Measurements from ENCODE around the gene FAM83E.
"Not testable (repeated sequence)": the region's sequence is repeated elsewhere in the genome, so short reads cannot be mapped to it uniquely, and the experiment has no call there.

The FAM83E gene

DNA sequence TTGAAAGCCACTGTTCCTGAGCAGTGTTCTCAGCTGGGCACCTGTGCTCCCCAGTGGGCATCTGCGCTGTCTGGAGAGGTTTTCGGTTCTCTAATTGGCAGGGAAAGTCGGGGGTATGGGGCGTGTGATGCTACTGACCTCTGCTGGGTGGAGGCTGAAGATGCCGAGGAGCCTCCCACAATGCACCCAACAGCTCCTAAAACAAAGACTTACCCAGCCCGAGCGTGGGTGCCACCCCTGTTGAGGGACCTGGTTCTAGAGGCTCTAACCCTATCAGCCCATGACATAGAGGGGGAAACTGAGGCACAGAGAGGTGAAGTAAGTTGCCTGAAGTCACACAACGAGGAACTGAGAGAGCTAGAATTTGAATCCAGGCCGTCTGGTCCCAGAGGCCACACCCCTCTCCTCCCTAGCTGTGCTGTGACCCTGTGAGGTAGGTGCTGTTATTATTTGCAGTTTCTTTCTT lies 6.0 kb downstream of the FAM83E start:
- no peak for DNase-seq

DNA sequence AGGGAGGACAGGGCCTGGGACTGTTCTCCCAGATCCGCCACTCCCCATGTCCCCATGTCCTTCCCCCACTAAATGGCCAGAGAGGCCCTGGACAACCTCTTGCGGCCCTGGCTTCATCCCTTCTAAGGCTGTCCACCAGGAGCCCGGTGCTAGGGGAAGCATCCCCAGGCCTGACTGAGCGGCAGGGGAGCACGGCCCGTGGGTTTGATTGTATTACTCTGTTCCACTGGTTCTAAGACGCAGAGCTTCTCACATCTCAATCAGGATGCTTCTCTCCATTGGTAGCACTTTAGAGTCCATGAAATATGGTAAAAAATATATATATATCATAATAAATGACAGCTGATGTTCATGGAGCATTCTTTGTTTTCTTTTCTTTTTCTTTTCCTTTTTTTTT lies 7.5 kb downstream of the FAM83E start:
- no peak for DNase-seq

DNA sequence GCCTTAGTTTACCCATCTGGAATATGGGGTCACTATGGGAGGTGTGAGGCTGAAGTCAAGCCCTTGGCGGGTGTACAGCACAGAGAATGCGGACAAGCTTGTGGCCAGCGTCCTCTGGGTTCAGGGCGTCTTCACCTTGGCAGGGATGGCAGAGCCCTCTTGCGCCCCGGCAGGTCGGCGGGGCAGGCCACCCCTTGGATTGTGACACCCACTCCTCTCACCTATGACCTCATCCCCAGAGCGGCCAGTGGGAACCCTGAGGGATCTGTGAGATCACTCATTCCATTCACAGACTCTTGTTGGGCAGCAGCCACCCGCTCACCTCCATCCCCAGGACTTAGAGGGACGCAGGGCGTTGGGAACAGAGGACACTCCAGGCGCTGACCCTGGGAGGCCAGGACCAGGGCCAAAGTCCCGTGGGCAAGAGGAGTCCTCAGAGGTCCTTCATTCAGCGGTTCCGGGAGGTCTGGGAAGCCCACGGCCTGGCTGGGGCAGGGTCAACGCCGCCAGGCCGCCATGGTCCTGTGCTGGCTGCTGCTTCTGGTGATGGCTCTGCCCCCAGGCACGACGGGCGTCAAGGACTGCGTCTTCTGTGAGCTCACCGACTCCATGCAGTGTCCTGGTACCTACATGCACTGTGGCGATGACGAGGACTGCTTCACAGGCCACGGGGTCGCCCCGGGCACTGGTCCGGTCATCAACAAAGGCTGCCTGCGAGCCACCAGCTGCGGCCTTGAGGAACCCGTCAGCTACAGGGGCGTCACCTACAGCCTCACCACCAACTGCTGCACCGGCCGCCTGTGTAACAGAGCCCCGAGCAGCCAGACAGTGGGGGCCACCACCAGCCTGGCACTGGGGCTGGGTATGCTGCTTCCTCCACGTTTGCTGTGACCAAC lies 8.2 kb downstream of the FAM83E start, which contains the start of gene SPACA4:
SPACA4 (plus strand) TSS at position 280 of the 896 bp plus-strand sequence; CDS start at position 517, 237 bp downstream.
- no peak for DNase-seq

DNA sequence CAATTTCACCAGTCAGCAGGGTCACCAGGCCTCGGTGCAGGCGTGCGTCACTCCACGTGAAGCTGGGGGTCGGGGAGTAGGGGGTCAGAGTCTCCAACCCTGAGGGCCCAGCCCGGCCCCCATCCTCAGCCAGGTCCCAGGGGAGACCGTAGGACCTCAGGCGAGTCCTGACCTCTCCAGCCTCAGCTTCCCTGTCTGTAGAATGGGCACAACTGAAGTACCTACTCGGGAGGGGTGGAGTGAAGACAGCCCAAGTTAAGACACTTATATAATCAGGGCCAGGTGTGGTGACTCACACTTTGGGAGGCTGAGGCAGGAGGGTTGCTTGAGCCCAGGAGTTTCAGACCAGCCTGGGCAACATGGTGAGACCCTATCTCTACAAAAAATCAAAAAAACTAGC lies 11.0 kb downstream of the FAM83E start:
- DNase-seq, result no peak

DNA sequence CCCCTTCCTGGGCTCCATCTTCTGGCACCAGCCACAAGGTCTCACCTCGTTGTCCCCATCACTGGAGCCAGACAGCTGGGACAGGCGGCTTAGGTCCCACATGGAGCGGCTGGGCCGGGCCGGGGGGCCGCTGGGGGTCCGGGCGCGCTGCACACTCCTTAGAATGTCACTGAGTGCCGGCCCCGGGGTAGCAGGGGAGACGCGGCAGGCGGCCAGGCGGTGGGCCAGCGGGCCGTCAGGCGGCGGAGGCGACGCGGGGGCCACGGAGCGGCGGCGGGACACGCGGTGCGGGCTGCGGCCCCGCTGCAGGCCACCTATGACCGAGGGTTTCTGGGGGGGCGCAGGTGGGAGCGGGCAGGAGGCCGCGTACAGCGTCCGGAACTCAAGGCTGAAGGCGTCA lies 11.4 kb downstream of the FAM83E start:
- no peak for DNase-seq

DNA sequence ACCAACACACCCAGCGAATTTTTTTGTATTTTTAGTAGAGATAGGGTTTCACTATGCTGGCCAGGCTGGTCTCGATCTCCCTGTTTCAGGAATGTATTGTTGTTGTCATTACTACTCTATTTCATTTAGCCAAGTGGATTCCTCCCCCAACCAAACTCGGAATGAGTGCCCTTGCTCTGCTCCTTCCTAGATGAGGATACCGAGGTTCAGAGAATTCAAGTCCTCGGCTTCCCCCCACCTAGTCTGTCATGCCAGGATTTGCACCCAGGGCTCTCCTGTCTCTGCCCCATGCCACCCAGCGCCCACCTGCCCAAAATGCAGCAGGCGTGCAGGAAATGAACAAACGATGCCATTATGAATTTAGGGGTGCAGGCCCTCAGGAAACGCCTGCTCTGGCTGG lies 11.9 kb downstream of the FAM83E start:
- no peak for DNase-seq

DNA sequence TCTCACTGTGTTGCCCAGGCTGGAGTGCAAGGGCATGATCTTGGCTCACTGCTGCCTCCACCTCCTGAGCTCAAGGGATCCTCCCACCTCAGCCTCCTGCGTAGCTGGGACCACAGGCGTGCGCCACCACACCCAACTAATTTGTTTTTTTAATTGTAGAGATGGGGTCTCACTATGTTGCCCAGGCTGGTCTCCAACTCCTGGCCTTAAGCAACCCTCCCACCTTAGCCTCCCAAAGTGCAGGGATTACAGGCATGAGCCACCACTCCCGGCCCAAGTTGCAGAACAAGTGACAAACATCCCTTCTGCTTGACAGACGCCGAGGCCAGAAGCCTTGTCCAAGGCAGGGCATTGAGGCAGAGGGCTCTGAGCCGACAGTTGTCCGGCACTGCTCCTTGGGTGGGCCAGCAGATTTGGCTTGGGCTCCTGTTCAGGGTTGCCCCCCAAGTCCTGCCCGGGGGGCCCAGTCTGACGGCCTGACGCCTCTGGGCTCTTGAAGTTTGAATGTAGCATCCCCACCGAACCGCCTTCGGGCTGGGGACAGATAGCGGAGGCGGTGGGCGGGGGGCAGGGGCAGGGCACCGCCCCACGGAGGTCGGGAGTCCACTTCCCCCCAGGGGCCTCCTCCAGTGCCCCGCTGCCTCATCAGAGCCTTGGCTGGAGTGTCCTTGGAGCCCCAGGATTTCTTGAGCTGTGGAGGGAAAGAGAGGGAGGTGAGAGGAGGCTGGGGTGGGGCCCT lies 14.0 kb downstream of the FAM83E start:
- no peak for DNase-seq

DNA sequence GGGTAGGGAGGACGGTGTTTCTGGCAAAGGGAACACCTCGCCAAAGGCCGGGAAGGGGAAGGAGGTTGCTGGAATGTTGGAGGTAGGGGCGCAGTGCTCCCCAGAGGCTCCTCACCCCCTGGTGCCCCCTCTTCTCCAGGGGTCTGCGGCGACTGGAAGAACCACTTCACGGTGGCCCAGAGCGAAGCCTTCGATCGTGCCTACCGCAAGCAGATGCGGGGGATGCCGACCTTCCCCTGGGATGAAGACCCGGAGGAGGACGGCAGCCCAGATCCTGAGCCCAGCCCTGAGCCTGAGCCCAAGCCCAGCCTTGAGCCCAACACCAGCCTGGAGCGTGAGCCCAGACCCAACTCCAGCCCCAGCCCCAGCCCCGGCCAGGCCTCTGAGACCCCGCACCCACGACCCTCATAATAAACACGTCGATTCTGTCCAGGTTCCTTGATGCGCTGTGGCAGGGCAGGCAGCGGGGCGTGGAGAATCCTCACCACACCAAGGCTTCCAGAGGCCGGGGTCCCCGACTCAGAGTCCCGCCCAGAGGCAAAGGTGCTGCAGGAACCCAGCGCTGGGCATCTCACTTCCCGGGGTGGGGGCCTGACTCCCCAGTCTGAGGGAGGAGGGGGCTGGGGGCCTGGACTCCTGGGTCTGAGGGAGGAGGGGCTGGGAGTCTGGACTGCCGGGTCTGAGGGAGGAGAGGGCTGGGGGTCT lies 15.7 kb downstream of the FAM83E start:
- DNase-seq, result no peak

DNA sequence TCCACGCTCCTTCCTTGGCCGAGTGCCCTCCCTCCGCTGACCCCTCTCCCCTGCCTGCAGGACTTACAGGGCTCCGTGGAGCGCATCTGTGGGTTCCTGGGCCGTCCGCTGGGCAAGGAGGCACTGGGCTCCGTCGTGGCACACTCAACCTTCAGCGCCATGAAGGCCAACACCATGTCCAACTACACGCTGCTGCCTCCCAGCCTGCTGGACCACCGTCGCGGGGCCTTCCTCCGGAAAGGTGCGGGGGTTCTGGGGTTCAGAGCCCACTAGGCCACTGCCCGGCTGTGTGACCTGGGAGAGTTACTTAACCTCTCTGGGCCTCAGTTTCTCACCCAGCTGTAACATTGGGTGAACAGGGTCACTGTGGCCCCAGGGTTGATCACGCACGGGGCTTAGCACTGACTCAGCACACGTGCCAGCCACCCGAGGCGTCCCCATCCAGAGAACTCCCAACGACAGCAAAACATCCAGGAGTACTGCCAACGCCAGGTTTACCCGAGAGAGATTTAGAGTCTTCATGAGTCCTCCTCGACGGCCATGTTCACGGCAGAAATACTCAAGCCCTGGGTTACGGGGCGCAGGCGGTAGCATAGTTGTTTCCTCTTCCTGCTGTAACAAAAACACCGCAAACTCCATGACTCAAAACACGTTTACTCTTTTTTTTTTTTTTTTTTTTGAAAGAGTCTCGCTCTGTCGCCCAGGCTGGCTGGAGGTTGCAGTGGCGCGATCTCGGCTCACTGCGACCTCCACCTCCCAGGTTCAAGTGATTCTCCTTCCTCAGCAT lies 18.0 kb downstream of the FAM83E start:
- no peak for DNase-seq

DNA sequence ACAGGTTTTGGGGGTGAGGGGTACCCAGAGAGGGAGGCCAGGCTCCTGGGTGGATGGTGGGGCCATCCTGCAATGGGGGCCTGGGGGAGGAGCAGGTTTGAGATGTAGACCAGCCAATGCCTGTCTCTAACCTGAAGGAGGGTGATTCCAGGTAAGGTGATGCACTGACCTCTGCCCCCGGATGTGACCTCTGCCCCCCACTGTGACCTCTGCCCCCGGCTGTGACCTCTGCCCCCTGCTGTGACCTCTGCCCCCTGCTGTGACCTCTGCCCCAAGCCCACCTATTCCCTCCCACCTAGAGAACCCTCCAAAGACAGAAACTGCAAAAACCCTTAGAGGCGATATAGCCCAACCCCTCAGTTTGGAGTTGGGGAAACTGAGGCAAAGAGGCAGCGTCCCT lies 18.6 kb downstream of the FAM83E start:
- no peak for DNase-seq

DNA sequence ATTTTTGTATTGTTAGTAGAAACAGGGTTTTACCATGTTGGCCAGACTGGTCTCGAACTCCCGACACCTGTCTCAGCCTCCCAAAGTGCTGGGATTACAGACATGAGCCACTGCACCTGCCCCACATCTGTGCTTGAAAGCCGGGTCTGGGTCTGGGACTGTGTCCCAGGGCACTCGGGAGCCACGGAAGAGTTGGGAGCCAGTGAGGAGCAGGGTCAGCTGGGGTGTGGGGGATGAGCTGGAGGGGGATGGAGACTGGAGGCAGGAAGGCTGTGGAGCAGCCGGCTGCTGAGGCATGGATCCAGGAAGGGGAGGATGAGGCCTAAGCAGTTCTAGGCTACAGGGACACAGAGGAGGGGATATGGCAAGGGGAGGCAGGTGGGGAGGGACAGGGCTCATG lies 19.0 kb downstream of the FAM83E start:
- no peak for DNase-seq

DNA sequence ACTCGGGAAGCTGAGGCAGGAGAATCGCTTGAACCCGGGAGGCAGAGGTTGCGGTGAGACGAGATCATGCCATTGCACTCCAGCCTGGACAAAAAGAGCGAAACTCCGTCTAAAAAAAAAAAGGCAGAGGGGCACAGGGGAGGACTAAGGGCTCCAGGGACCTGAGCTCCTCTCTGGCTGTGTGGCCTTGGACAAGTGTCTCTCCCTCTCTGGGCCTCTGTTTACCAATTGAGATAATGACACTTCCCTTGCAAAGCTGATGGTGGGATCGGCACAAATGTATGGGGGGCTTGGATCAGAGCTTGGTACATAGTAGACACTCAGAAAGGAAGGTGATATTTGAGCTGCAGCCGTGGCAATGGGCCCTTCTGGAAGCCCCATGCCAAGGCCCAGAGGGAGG lies 19.7 kb downstream of the FAM83E start:
- DNase-seq, result no peak

DNA sequence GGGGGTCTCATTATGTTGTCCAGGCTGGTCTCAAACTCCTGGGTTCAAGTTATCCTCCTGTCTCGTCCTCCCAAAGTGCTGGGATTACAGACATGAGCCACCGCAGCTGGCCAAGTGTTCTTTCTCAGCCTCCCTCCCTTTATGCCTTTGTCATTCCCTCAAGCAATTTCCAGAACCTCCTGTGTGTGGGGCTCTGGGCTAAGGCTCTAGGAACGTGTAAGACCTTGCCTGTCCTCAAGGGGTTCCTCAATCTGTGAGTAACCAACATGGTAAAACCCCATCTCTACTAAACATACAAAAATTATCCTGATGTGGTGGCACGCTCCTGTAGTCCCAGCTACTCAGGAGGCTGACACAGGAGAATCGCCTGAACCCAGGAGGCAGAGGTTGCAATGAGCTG lies 23.9 kb downstream of the FAM83E start:
- no peak for DNase-seq

DNA sequence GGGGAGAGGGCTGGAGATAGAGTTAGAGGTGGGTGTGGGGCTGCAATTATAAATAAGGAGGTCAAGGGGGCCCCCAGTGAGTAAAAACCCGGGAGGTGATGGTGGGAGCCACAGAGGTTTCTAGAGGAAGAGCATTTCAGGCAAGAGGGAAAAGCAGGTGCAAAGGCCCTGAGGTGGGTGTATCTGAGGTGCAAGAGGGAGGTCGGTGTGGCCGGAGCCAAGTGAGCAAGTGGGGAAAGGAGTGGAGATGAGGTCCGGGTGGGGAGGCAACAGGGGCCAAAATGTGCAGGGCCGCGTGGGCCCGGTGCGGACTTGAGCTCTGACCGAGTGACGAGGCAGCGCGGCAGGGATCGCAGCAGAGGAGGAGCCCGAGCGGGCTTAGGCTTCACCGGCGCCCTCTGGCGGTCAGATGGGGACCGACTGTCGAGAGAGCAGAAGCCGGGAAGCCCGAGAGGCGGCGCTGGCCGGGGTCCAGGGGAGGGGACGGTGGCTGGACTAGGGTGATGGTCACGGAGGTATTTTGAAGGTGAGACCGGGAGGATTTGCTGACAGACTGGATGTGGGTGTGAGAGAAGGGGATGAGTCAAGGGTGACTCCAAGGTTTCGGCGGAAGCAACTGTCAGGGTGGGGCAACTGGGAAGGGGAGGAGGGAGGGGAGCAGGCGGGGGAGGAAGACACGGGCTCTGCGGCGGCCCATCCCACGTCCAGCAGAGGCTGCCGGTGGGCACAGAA lies 26.0 kb downstream of the FAM83E start:
- DNase-seq, result peak; percentile 78

DNA sequence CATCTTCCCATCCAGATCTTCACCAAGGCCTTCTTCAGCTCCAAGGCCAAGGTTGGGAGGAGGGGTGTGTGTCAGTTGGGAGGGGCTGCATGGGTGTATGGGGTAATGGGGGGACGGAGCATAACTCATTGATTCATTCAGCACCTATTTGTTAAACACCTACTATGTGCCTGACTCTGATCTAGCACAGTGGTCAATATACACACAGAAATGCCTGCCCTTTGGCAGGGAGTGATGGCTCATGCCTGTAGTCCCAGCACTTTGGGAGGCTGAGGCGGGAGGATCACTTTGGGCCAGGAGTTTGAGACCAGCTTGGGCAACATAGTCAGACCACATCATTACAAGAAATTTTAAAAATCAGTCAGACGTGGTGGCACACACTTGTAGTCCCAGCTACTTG lies 27.5 kb downstream of the FAM83E start:
- no peak for DNase-seq

DNA sequence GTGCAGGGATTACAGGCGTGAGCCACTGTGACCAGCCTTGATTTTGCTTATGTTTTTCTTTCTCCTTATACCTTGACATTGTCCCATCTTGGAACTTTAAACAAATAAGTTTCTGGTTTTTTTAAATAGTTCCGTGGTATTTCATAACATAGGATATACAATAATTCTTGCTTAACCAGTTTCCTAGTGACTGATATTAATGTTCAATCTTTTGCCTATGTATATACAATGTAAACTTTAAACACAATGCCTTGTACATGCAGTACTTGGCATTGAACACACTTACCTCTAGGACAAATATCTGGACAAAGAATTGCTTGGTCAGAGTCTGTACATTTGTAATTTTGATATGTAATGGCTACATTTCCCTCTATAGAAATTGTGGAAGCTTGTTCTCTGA lies 32.7 kb downstream of the FAM83E start:
- no peak for DNase-seq

DNA sequence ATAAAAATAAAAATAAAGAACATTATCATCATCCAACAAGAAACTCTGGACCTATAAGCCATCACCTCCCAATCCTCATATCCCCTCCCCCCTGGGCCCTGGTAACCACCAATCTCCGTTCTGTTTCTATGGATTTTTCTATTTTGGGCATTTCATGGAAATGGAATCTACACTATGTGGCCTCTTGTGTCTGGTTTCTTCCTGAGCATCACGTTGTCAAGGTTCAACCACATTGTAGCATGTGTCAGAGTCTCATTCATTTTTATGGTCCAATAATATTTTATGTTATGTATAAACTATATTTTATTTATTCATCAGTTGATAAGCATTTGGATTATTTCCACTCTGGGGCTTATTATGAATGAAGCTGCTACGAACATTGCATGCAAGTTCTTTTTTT lies 36.0 kb downstream of the FAM83E start:
- no peak for DNase-seq

DNA sequence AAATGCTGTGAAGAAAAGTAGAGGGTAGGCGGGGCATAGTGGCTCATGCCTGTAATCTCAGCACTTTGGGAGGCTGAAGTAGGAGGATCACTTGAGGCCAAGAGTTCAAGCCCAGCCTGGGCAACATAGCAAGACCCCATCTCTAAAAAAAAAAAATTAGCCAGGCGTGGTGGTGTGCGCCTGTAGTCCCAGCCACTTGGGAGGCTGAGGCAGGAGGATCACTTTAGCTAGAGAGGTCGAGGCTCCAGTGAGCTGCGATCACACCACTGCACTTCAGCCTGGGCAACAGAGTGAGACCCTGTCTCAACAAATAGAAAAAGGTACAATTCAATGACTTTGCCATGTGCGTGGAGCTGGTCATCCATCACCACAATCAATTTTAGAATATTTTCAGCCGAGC lies 37.0 kb downstream of the FAM83E start:
- not testable (repeated sequence) for DNase-seq

DNA sequence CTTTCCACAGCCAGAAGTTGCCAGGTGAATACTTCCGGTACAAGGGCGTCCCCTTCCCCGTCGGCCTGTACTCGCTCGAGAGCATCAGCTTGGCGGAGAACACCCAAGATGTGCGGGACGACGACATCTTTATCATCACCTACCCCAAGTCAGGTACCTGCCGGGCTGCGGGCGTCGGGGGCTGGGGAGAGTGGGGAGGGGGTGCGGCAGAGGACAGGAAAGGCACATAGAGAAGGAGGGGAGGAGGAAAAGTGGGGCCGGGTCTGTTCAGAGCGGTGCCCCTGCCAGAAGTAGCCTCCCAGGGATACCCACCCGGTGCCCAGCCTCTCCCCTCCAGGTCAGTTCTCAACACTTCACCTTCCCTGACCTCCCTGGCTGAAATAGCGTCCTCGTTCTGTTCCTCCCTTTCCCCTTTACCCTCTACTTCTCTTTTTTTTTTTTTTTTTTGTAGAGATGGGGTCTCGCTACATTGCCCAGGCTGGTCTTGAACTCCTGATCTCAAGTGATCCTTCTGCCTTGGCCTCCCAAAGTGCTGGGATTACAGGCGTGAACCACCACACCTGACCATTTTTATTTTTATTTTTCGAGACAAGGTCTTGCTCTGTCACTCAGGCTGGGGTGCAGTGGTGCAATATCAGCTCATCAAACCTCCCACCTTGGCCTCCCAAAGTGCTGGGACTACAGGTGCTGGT lies 38.8 kb downstream of the FAM83E start:
- DNase-seq, result no peak

DNA sequence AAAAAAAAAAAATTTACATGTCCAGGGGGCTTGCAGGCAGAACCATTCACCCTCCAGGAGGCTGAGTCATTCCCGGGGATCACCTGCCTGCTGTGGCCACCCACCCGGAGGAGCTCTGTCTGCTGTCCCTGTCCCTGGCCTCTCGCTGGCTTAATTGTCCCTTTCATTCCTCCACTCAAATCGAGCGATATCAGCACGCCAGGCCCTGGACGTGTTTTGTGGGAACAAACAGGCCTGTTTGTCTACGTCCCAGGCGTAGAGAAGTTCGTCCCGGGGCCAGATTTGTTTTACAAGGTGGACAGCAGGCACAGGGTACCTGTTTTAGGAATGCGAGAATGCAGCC lies 41.7 kb downstream of the FAM83E start:
- no peak for DNase-seq

DNA sequence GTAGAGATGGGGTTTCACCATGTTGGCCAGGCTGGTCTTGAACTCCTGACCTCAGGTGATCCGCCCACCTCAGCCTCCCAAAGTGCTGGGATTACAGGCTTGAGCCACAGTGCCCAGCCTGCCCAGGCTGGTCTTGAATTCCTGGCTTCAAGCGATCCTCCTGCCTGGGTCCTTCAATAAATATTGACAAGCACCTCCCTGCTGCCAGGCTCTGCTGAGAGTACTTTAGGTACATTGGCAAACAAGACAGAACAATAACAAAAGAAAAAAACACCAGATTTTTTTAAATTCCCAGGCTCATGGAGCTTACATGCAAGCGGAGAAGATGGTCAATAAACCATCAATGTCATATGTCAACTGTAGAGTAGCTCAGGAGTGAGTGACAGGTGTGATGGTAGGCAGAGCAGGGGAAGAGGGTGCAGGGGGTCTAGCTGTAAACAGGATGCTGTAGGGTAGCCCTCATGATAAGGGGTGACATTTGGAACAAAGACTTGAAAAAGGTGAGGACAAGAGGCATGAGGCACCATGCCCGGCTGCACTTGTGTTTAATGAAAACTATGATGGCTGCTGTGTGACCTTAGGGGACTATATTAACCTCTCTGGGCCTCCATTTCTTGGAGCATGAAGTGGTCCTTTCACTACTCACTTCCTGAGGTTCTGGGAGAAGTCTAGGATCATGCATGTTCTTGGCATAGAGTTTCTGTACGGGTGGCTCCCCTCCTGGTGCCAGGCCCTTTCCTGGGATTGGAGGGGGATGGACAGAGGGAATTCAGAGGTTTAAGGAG lies 43.3 kb downstream of the FAM83E start:
- no peak for DNase-seq

All from activated T-cell treated with anti-CD3 and anti-CD28 coated beads for 4 hours (primary cell).